H1 (cell line): ENCODE measurements around the gene KRTAP10-4. TPM values are rescaled to one million over a fixed set of nuclear protein-coding genes. Genes with fewer than 3 reads are reported as not detected.
A peak's percentile ranks its signal among the peaks of the same experiment; 100 is the strongest.

Experiments used
- CTCF ChIA-PET: fragments of 300-600 bp; sonication (Branson Sonifier 250); formaldehyde crosslinking; loops from one replicate; lab custom pipeline; 2021; ENCODE audit not compliant: partially characterized antibody; lab: Charles Lee
- POLR2A ChIA-PET: fragments of 300-600 bp; sonication (Branson Sonifier 250); formaldehyde crosslinking; loops from one replicate; lab custom pipeline; 2021; ENCODE audit warnings: inconsistent platforms; ENCODE audit not compliant: partially characterized antibody; lab: Charles Lee
- DNase-seq, 2 experiments: peaks; one replicate each; pipeline versions ENCODE4 v3.0.0 to v3.0.0-alpha.2; 2010 to 2022; ENCODE audit warnings: low spot score in 2 of 2, low read depth in 1 of 2, mixed read lengths in 1 of 2
- FAIRE-seq: peaks from 2 replicates; lab custom pipeline; 2011; peaks lifted over from hg19 to GRCh38; lab: Jason Lieb, UNC
- H2AFZ ChIP-seq: 2 replicates; pipeline ENCODE4 v1.8.1; 2012; ENCODE audit warnings: low read length, inconsistent platforms
- H2AK5ac ChIP-seq: 2 replicates; pipeline ENCODE4 v1.6.1; 2013; ENCODE audit warnings: low read depth, low read length
- H2BK120ac ChIP-seq: replicated peaks from 2 replicates; pipeline ENCODE3; 2013; ENCODE audit warnings: low read depth, low read length, inconsistent platforms
- H2BK12ac ChIP-seq: 2 replicates; pipeline ENCODE4 v1.6.1; 2013; ENCODE audit warnings: low read depth, low read length
- H2BK15ac ChIP-seq: 2 replicates; pipeline ENCODE4 v1.6.1; 2013; ENCODE audit warnings: low read length
- H2BK20ac ChIP-seq: 2 replicates; pipeline ENCODE4 v1.6.1; 2013; ENCODE audit warnings: low read length
- H2BK5ac ChIP-seq: 2 replicates; pipeline ENCODE4 v1.6.1; 2013; ENCODE audit warnings: low read depth, low read length
- H3K14ac ChIP-seq: 2 replicates; pipeline ENCODE4 v1.6.1; 2013; ENCODE audit warnings: inconsistent platforms; ENCODE audit not compliant: insufficient read length
- H3K18ac ChIP-seq: 2 replicates; pipeline ENCODE4 v1.6.1; 2013; ENCODE audit warnings: low read length; ENCODE audit errors: extremely low read depth
- H3K23ac ChIP-seq: 2 replicates; pipeline ENCODE4 v1.6.1; 2013; ENCODE audit warnings: inconsistent platforms; ENCODE audit not compliant: insufficient read length
- H3K23me2 ChIP-seq: 2 replicates; pipeline ENCODE4 v1.6.1; 2013; ENCODE audit warnings: low read depth, low read length
- H3K27ac ChIP-seq: 2 replicates; pipeline ENCODE4 v1.6.1; 2011; ENCODE audit warnings: low read depth, low read length, inconsistent platforms
- H3K27me3 ChIP-seq, 4 experiments: replicated peaks in 1 of 4; 1 replicate in 1 of 4; 2 replicates in 3 of 4; pipeline versions ENCODE4 v1.6.1 to v1.8.1; 2011 to 2013; ENCODE audit warnings: low read length in 3 of 4, mild to moderate bottlenecking in 3 of 4, inconsistent platforms in 2 of 4, mixed read lengths in 2 of 4, moderate library complexity in 1 of 4; ENCODE audit not compliant: control insufficient read depth in 3 of 4, insufficient read depth in 3 of 4; ENCODE audit errors: extremely low read depth in 1 of 4
- H3K36me3 ChIP-seq, 4 experiments: 2 replicates each; pipeline versions ENCODE4 v1.6.1 to v1.8.1; 2011 to 2013; ENCODE audit warnings: mild to moderate bottlenecking in 4 of 4, low read length in 3 of 4, moderate library complexity in 2 of 4, control low read depth in 1 of 4, inconsistent platforms in 1 of 4; ENCODE audit not compliant: insufficient read depth in 4 of 4, control insufficient read depth in 2 of 4
- H3K4ac ChIP-seq: replicated peaks from 2 replicates; pipeline ENCODE3; 2013; ENCODE audit warnings: low read length, low read depth, mixed read lengths, inconsistent platforms; ENCODE audit not compliant: insufficient read length
- H3K4me1 ChIP-seq, 4 experiments: replicated peaks in 1 of 4; 1 replicate in 1 of 4; 2 replicates in 3 of 4; pipeline versions ENCODE4 v1.6.1 to v1.8.1; 2011 to 2013; ENCODE audit warnings: low read length in 3 of 4, inconsistent platforms in 2 of 4, mixed read lengths in 1 of 4; ENCODE audit not compliant: insufficient read depth in 4 of 4, control insufficient read depth in 3 of 4
- H3K4me2 ChIP-seq, 2 experiments: 2 replicates each; pipeline versions ENCODE4 v1.6.1 to v1.8.1; 2011 to 2013; ENCODE audit warnings: low read depth in 2 of 2, low read length in 2 of 2, control low read depth in 1 of 2, inconsistent platforms in 1 of 2, mild to moderate bottlenecking in 1 of 2; ENCODE audit not compliant: insufficient read depth in 1 of 2
- H3K4me3 ChIP-seq, 4 experiments: fragments of 200-600, 300-600 bp in 1 of 4; sonication (generic), shearing (Covaris generic), sonication (Bioruptor Twin) in 1 of 4; 2 replicates each; pipeline versions ENCODE4 v1.5.1 to v1.8.1; 2011 to 2016; ENCODE audit warnings: low read length in 4 of 4, low read depth in 3 of 4, control low read depth in 2 of 4, inconsistent platforms in 2 of 4, mild to moderate bottlenecking in 2 of 4, mixed read lengths in 1 of 4, moderate library complexity in 1 of 4; ENCODE audit not compliant: insufficient read depth in 2 of 4; ENCODE audit errors: extremely low read depth in 1 of 4
- H3K56ac ChIP-seq: replicated peaks from 2 replicates; pipeline ENCODE3; 2013; ENCODE audit warnings: low read depth, mild to moderate bottlenecking, mixed read lengths, low read length, inconsistent platforms; ENCODE audit not compliant: insufficient read length
- H3K79me1 ChIP-seq: 2 replicates; pipeline ENCODE4 v1.6.1; 2013; ENCODE audit warnings: low read depth, low read length, control low read depth
- H3K79me2 ChIP-seq, 2 experiments: 2 replicates each; pipeline versions ENCODE4 v1.6.1 to v1.8.1; 2012 to 2013; ENCODE audit warnings: low read length in 2 of 2, mild to moderate bottlenecking in 2 of 2, inconsistent platforms in 1 of 2; ENCODE audit not compliant: insufficient read depth in 2 of 2, control insufficient read depth in 1 of 2
- H3K9ac ChIP-seq, 4 experiments: replicated peaks in 1 of 4; 1 replicate in 1 of 4; 2 replicates in 3 of 4; pipeline versions ENCODE4 v1.6.1 to v1.8.1; 2011 to 2013; ENCODE audit warnings: low read depth in 3 of 4, low read length in 3 of 4, control low read depth in 2 of 4, mild to moderate bottlenecking in 2 of 4, moderate library complexity in 2 of 4, inconsistent platforms in 1 of 4; ENCODE audit errors: extremely low read depth in 1 of 4
- H3K9me3 ChIP-seq, 2 experiments: 2 replicates each; pipeline versions ENCODE4 v1.6.1 to v1.8.1; 2012 to 2013; ENCODE audit warnings: mild to moderate bottlenecking in 2 of 2, moderate library complexity in 2 of 2, control low read depth in 1 of 2, inconsistent platforms in 1 of 2, low read depth in 1 of 2, low read length in 1 of 2, mixed read lengths in 1 of 2; ENCODE audit not compliant: insufficient read depth in 2 of 2
- H4K20me1 ChIP-seq, 2 experiments: replicated peaks in 1 of 2; 2 replicates each; pipeline versions ENCODE3 to v1.8.1; 2011 to 2013; ENCODE audit warnings: inconsistent platforms in 2 of 2, low read length in 2 of 2, mild to moderate bottlenecking in 1 of 2; ENCODE audit not compliant: insufficient read depth in 2 of 2, control insufficient read depth in 1 of 2
- H4K5ac ChIP-seq: 2 replicates; pipeline ENCODE4 v1.6.1; 2013; ENCODE audit warnings: low read length, low read depth, mixed read lengths, inconsistent platforms; ENCODE audit not compliant: insufficient read length
- H4K8ac ChIP-seq: 2 replicates; pipeline ENCODE4 v1.8.0; 2013; ENCODE audit warnings: mild to moderate bottlenecking, moderate library complexity, low read length, inconsistent platforms; ENCODE audit not compliant: insufficient read depth; ENCODE audit errors: extremely low read depth
- H4K91ac ChIP-seq: replicated peaks from 2 replicates; pipeline ENCODE3; 2013; ENCODE audit warnings: low read length, mixed read lengths, inconsistent platforms; ENCODE audit not compliant: insufficient read length
- BRCA1 ChIP-seq: IDR thresholded peaks from 2 replicates; pipeline ENCODE4 v1.6.1; 2012; ENCODE audit warnings: low read depth, low read length, improper control_type of control experiment
- CBX8 ChIP-seq: fragments of 300-800, 300-1000 bp; sonication (generic); IDR thresholded peaks from 2 replicates; pipeline ENCODE4 v1.7.1; 2016; ENCODE audit warnings: low read depth, low read length, borderline replicate concordance
- CHD1 ChIP-seq: IDR thresholded peaks from 2 replicates; pipeline ENCODE4 v1.6.1; 2012; ENCODE audit warnings: low read depth, low read length, improper control_type of control experiment
- CTBP2 ChIP-seq: IDR thresholded peaks from 2 replicates; pipeline ENCODE4 v1.7.0; 2011; ENCODE audit warnings: borderline replicate concordance, mild to moderate bottlenecking, moderate library complexity, mixed read lengths, low read length; ENCODE audit not compliant: insufficient read depth, insufficient read length
- EP300 ChIP-seq, 2 experiments: IDR thresholded peaks; 1 replicate in 1 of 2; 2 replicates in 1 of 2; pipeline ENCODE4 v1.6.1; 2011 to 2012; ENCODE audit warnings: low read depth in 2 of 2, low read length in 2 of 2, mild to moderate bottlenecking in 2 of 2, borderline replicate concordance in 1 of 2, inconsistent platforms in 1 of 2, moderate library complexity in 1 of 2
- KDM4A ChIP-seq: IDR thresholded peaks from one replicate; pipeline ENCODE4 v1.7.1; 2012; ENCODE audit warnings: low read depth, mild to moderate bottlenecking, moderate library complexity, low read length, inconsistent platforms; ENCODE audit not compliant: severe bottlenecking
- PHF8 ChIP-seq: fragments of 200-600 bp; sonication (generic); conservative IDR thresholded peaks from 2 replicates; pipeline ENCODE4 v1.7.1; 2012; ENCODE audit warnings: low read depth, mild to moderate bottlenecking, inconsistent platforms, low read length, moderate library complexity
- POLR2AphosphoS5 ChIP-seq: IDR thresholded peaks from 2 replicates; pipeline ENCODE4 v1.6.1; 2011; ENCODE audit warnings: low read depth, low read length
- RFX5 ChIP-seq: IDR thresholded peaks from 2 replicates; pipeline ENCODE4 v1.6.1; 2011; ENCODE audit warnings: low read depth, low read length, improper control_type of control experiment, borderline replicate concordance
- SIN3A ChIP-seq, 2 experiments: IDR thresholded peaks in 1 of 2; conservative IDR thresholded peaks in 1 of 2; 2 replicates each; pipeline ENCODE4 v1.6.1; 2011 to 2012; ENCODE audit warnings: low read length in 2 of 2, improper control_type of control experiment in 1 of 2, low read depth in 1 of 2, mild to moderate bottlenecking in 1 of 2
- TAF7 ChIP-seq: optimal IDR thresholded peaks from 2 replicates; pipeline ENCODE3; 2011; ENCODE audit warnings: low read depth, mild to moderate bottlenecking, inconsistent platforms, low read length, moderate library complexity, borderline replicate concordance
- WGBS, 2 experiments: shearing (Covaris generic) in 1 of 2; methylation state at CpG; one replicate each; pipeline versions ENCODE4 v1.1.6 to v1.1.7; 2013 to 2015; ENCODE audit warnings: low lambda C conversion rate in 2 of 2, mixed read lengths in 2 of 2, inconsistent platforms in 1 of 2, low coverage in 1 of 2, missing lambda C conversion rate in 1 of 2; ENCODE audit not compliant: insufficient replicate concordance in 2 of 2, insufficient coverage in 1 of 2, insufficient read length in 1 of 2; ENCODE audit errors: extremely low coverage in 1 of 2, missing lambda C conversion rate in 1 of 2; 5-methylcytosine and 5-hydroxymethylcytosine counted together
- polyA plus RNA-seq, 7 experiments: library from polyadenylated mRNA; depleted of rRNA in 3 of 7; stranded (reverse) in 5 of 7; unstranded in 2 of 7; fragments of >200 nt in 5 of 7; fragments of 200-250 nt in 2 of 7; gene quantifications; 1 replicate in 5 of 7; 2 replicates in 1 of 7; 4 replicates in 1 of 7; pipeline versions ENCODE4 v1.2.1 to v1.2.3, GENCODE V29; 2011 to 2013; ENCODE audit warnings: missing spikeins in 2 of 7, mixed read lengths in 2 of 7
- total RNA-seq: library from RNA; stranded (reverse); fragmentation: NEBNext Ultra II Directional; extraction: Animal tissue kit (Norgen Biotek cat#: 25700); gene quantifications from 2 replicates; pipeline ENCODE4 v1.2.1, GENCODE V29; 2021

KRTAP10-4 gene
- total and polyA plus RNA-seq, 2 of the 8 experiments (the other 6 are each of a cell fraction or from before 2014, with no cell fraction given), result not detected

DNA sequence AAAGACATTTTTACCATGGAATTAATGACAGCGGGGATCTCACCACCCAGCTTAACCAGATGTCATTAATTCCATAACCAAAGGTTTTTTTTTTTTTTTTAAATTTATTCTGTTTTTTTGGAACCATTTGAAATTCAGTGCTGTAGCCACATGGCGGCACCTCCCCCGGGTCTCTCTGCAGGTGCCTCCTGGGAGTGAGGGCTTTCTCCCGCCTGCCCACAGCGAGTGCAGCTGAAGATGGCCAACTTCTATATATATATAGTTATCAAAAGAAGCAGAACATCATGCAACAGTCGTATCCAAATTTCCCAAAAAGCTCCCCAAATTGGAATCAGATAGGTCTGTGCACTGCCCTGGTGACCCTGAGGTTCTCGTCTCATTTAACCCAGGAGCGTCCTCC, 41.9 kb downstream of the KRTAP10-4 start:
- Histone ChIP-seq H3K4me1 (peaks cover 0 to 6% (median 2%) of the 10 kb centered on the region in 4 experiments; a peak in 4 of 7 replicates), H3K4me3 (no peak overlapping the region), H4K5ac (no peak overlapping the region), H3K4ac (no peak overlapping the region), H2BK5ac (no peak overlapping the region), H4K8ac (peak overlapping the region; percentile 48; the same call in 1 of the 2 replicates), H3K56ac (no peak overlapping the region), H2AFZ (no peak overlapping the region), H3K23me2 (no peaks in the 10 kb centered on the region), H2BK120ac (no peak overlapping the region), H3K27ac (no peak overlapping the region), H3K9ac (no peak overlapping the region), H3K14ac (no peak overlapping the region), H3K4me2 (no peak overlapping the region), H2BK15ac (no peak overlapping the region), H2BK12ac (no peak overlapping the region), H3K36me3 (no peaks in the 10 kb centered on the region), H4K20me1 (peaks cover 0 to 1% of the 10 kb centered on the region in 2 experiments), H3K9me3 (peaks cover 15 to 16% of the 10 kb centered on the region in 2 experiments), H3K18ac (no peak overlapping the region), H3K79me2 (no peaks in the 10 kb centered on the region), H2AK5ac (no peak overlapping the region), H3K27me3 (no peaks in the 10 kb centered on the region), H3K23ac (no peak overlapping the region), H3K79me1 (no peaks in the 10 kb centered on the region; the same call in 1 of the 2 replicates), H4K91ac (no peak overlapping the region), H2BK20ac (no peak overlapping the region)
- POLR2A ChIA-PET, result interaction anchor here (0.6 to 1.5 kb wide), 2 partner anchors 91 to 1012 kb away, joined by 3 read pairs; no protein-coding TSS in a partner anchor
- CTCF ChIA-PET, result interaction anchor here (0.9 kb wide), 1 partner anchor 35 kb away, joined by 4 read pairs; the partner anchor contains the start of gene KRTAP10-5
- WGBS, 2 experiments, result 82% methylated on average over 6 of the region's 8 CpGs; no CpG with 5 or more reads in 1 of the 2 experiments
- DNase-seq (peak in 1 of 2 experiments; percentile 35), FAIRE-seq (no peak)
- no peak for TF ChIP-seq TAF7
- TF ChIP-seq CBX8, result no peak
- TF ChIP-seq EP300 (IDR thresholded peaks at IDR 0.05; ENCODE audit: borderline replicate concordance in 1 of 2, low read depth in 2 of 2, low read length in 2 of 2), result no peak
- TF ChIP-seq CHD1, result no peak
- no peak for TF ChIP-seq PHF8
- no peak for TF ChIP-seq POLR2AphosphoS5
- no peak for TF ChIP-seq SIN3A (conservative IDR thresholded peaks at IDR 0.05 in 1 of 2, IDR thresholded peaks at IDR 0.05 in 1 of 2; ENCODE audit: low read depth in 1 of 2, low read length in 2 of 2)
- no peak for TF ChIP-seq KDM4A
- TF ChIP-seq CTBP2, result no peak
- no peak for TF ChIP-seq RFX5
- TF ChIP-seq BRCA1, result no peak
